ENCODE results near the gene PLA2G2D.

The PLA2G2D gene

DNA sequence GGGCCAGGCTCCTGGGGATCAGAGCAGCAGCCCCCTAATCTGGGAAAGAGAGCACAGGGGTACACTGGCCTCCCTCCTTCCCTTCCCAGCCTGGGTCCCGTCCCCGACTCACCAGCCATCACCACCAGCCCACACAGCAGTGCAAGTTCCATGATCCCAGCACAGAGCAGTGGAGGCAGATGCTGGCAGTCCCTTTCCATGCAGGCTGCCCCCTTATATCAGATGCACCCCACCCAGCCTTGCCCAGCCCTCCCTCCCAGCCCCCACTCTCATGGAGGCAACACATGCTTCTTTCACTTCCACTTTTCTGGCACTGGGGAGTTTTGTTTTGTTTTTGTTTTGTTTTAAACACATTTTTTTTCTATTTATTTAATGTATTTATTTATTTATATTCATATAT, at the start of gene PLA2G2D:
Gene PLA2G2D, minus strand, starts transcription at position 190 of the 400 bp plus-strand sequence. Its CDS starts 38 bp downstream, at position 152.
- no peaks in the 10 kb centered on the region for H3K9me3 ChIP-seq (ENCODE audit: control insufficient read depth, insufficient read depth, low read depth, low read length)
- CTCF ChIA-PET: no interaction called here
- no peaks in the 10 kb centered on the region for H3K4me1 ChIP-seq (ENCODE audit: control insufficient read depth, insufficient read depth, low read length)
- H3K36me3 ChIP-seq (ENCODE audit: control insufficient read depth in 2 of 2, insufficient read depth in 1 of 2, low read length in 2 of 2): no peaks in the 10 kb centered on the region
- no peak for TF ChIP-seq ZNF362 (tag by site-specific recombination; IDR thresholded peaks at IDR 0.05)
- TF ChIP-seq, protein P1, sequence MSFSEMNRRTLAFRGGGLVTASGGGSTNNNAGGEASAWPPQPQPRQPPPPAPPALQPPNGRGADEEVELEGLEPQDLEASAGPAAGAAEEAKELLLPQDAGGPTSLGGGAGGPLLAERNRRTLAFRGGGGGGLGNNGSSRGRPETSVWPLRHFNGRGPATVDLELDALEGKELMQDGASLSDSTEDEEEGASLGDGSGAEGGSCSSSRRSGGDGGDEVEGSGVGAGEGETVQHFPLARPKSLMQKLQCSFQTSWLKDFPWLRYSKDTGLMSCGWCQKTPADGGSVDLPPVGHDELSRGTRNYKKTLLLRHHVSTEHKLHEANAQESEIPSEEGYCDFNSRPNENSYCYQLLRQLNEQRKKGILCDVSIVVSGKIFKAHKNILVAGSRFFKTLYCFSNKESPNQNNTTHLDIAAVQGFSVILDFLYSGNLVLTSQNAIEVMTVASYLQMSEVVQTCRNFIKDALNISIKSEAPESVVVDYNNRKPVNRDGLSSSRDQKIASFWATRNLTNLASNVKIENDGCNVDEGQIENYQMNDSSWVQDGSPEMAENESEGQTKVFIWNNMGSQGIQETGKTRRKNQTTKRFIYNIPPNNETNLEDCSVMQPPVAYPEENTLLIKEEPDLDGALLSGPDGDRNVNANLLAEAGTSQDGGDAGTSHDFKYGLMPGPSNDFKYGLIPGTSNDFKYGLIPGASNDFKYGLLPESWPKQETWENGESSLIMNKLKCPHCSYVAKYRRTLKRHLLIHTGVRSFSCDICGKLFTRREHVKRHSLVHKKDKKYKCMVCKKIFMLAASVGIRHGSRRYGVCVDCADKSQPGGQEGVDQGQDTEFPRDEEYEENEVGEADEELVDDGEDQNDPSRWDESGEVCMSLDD (tag by site-specific recombination; IDR thresholded peaks at IDR 0.05): no peak
- no peak for TF ChIP-seq WT1 (tag by site-specific recombination; IDR thresholded peaks at IDR 0.05)
- no peak for TF ChIP-seq SP7 (tag by site-specific recombination; IDR thresholded peaks at IDR 0.05)
- no peak for TF ChIP-seq ZNF449 (tag by site-specific recombination; IDR thresholded peaks at IDR 0.05)
- no peak for TF ChIP-seq ZNF514 (tag by site-specific recombination; IDR thresholded peaks at IDR 0.05)
- TF ChIP-seq ZNF747 (tag by site-specific recombination; IDR thresholded peaks at IDR 0.05): no peak
- no peak for TF ChIP-seq MZF1 (tag by site-specific recombination; IDR thresholded peaks at IDR 0.05; ENCODE audit: borderline replicate concordance)
- TF ChIP-seq KLF17 (tag by site-specific recombination; IDR thresholded peaks at IDR 0.05): no peak
- no peak for TF ChIP-seq BCL11B (tag by site-specific recombination; IDR thresholded peaks at IDR 0.05; ENCODE audit: low read depth)
- no peak for TF ChIP-seq MYNN (tag by site-specific recombination; IDR thresholded peaks at IDR 0.05; ENCODE audit: borderline replicate concordance)
- TF ChIP-seq ZBTB7A (tag by site-specific recombination; IDR thresholded peaks at IDR 0.05; ENCODE audit: low read depth): no peak
- no peak within 1 kb of the TSS for H3K4me3 ChIP-seq (ENCODE audit: low read depth, low read length)
- H3K27ac ChIP-seq (ENCODE audit: extremely low read depth, low read depth, low read length): no peak within 1 kb of the TSS
- POLR2A ChIA-PET: no interaction called here

- POLR2A ChIA-PET: no interaction called here
These were observed 49.5 kb upstream of the PLA2G2D start for GRCh38 chr1:20168564-20169491.

More at GRCh38 chr1:20168564-20169491, 49.5 kb upstream of the PLA2G2D start:
- TF ChIP-seq ZNF121 (tag by site-specific recombination; IDR thresholded peaks at IDR 0.05): peak; percentile 90
- TF ChIP-seq ZNF426 (tag by site-specific recombination; IDR thresholded peaks at IDR 0.05): no peak
- peak; percentile 92 for TF ChIP-seq ZFHX2 (tag by site-specific recombination; conservative IDR thresholded peaks at IDR 0.05)
- TF ChIP-seq EGR2 (tag by site-specific recombination; IDR thresholded peaks at IDR 0.05; ENCODE audit: low read depth): peak; percentile 90
- CTCF ChIA-PET: interaction anchor here (0.6 to 1.7 kb wide), 6 partner anchors 10 to 528 kb away, joined by 3 to 7 read pairs (median 3); no protein-coding TSS in a partner anchor
- no peaks in the 10 kb centered on the region for H3K9me3 ChIP-seq (ENCODE audit: control insufficient read depth, insufficient read depth, low read depth, low read length)
- H3K27ac ChIP-seq (ENCODE audit: extremely low read depth, low read depth, low read length): no peak overlapping the region
- H3K4me1 ChIP-seq (ENCODE audit: control insufficient read depth, insufficient read depth, low read length): no peaks in the 10 kb centered on the region
- no peak overlapping the region for H3K4me3 ChIP-seq (ENCODE audit: low read depth, low read length)
- H3K36me3 ChIP-seq (ENCODE audit: control insufficient read depth in 2 of 2, insufficient read depth in 1 of 2, low read length in 2 of 2): no peaks in the 10 kb centered on the region

Data from HEK293 (cell line).